GM21528 (cell line): ENCODE results near the gene OR4S2.

Experiments used
- ATAC-seq: cut with Tn5 transposase; IDR thresholded peaks from one replicate; pipeline ENCODE4 v1.9.1; 2021; ENCODE audit warnings: mild to moderate bottlenecking, moderate library complexity; ENCODE audit not compliant: unreplicated experiment, low FRiP score

OR4S2 gene

GRCh38 chr11:55648027-55648426, at the start of gene OR4S2:
TSS of gene OR4S2 (plus strand) at chr11:55648327. CDS start at chr11:55650904, 2,577 bp downstream.
- no peak for ATAC-seq

DNA sequence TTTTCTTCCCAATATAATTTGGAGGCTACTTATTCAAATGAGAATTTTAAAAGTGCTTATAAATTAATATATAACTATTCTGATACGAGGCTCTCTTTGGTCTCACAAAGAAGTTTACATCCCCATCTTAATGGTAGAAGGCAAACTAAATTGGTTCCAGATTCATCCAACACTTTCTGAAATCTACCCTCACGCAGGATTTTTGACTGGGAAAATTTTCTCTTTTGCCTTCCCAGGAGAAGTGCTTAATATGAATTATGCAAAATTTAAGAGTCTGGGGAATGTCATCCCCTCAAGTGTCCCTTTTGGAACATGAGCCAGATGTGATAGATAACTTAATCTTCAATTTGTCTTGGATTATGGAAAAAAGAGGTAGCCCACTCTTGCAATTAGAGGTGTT, 40.6 kb upstream of the OR4S2 start, which contains the start of gene OR4C11:
OR4C11 (minus strand) TSS at position 101 of the 400 bp plus-strand sequence. CDS start 3,272 bp downstream, outside the sequence.
- no peak for ATAC-seq

- ATAC-seq = no peak
Observed at GRCh38 chr11:55624531-55624930, 23.6 kb upstream of the OR4S2 start.

DNA sequence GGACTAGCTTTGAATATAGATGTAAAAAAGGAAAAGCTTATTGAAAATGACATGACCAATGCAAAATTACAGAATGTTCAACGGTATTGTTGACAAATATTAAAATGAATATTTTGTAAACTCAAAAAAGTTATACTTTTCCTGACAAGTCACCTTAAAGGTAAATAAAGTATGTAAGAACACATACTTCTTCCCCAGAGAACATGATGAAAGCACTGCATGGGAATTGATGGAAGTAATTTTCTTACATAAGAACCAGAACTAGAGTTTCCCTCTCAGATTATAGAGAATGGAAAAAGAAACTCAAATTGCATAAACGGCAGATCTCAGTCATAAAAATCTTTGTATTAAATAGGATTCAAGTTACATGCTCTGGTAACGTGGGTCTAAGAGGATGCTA, 13.3 kb upstream of the OR4S2 start, which contains the start of gene OR4P4:
OR4P4 (plus strand) TSS at position 301 of the 400 bp plus-strand sequence.
- ATAC-seq = no peak

DNA sequence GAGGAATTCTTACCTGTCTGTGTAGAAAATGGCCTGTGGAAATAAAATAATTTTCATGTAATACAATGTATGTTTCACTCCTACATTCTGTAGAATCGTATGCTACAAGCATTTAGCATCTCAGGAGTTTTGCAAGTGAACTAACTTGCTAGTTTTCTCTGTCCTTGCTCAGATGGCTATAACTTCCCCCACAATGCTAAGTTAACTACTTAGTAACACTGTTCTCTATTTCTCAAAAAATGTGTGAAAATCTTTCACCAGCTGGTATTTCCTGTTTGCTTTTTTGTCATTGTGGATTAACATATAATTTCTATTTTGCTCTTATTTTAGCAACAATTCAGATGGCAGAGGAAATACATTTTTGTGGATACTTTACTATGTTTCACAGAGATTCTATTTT, 4.4 kb downstream of the OR4S2 start:
- no peak for ATAC-seq

DNA sequence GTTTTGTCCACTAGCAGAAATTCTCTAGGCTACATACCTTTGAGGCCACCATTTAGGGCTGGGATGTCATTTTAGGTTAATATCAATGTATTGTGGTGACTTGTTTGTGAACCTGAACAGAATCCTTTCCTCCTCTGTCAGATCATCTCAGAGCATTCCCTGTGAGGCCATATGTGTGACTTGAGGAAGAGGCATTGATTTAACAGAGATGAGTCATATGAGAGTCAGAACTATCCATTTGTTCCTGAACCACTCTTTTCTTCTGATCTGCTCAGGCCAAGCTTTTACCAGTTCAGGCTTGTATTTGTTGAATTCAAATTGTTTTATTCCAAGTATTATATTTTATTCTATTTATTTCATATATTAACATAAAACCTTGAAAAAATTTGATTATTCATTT, 7.0 kb downstream of the OR4S2 start:
- no peak for ATAC-seq

DNA sequence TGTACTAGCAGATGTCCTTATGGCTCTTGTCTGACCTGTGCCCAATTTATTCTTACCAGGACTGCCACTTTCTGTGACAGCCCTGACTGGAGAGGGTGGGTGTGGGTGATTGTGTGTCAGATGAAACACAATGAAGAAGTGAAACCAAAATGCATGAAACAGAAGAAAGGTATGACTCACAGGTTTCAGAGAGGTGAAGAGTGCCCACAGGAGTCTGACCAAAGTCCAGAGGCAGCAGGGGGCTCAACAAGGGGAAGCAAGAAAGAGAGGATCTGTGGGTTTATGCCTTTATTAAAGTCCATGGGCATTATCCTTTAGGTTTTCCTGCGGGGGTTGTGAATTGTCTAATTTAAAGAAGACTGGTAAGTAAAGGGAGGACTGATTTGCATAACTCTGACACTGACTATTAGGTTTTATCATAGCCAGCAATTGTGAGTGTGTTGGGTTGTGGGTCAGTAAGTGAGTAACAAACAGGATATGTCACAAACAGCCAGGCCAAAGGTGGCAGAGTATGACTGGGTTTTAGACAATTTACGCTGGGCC, 10.0 kb downstream of the OR4S2 start:
- ATAC-seq = peak; percentile 97

DNA sequence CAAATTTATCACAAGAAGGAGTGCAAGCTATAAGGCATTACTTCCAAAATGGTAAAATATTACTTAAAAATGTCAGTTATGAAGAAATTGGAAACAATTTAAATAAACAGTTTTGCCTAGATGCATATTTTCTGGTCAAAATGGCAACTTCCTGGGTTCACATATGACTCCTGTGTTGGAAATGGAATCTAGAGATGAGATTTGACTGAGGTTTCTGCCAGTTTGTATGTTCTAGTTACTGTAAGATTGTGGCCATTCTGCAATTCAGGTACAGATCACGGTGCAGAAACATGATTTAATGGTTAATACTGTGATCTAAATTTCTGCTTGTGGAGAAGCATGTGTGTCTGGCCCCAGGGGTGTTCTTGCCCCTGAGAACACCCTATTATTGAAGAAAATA, 10.5 kb downstream of the OR4S2 start:
- ATAC-seq = peak; percentile 34

- no peak for ATAC-seq
Observed at GRCh38 chr11:55661901-55662300, 13.8 kb downstream of the OR4S2 start, which contains the start of gene OR4C6. TSS of gene OR4C6 (plus strand) at chr11:55662201. CDS start at chr11:55665167, 2,966 bp downstream.

- no peak for ATAC-seq
Observed at GRCh38 chr11:55669376-55669775, 21.2 kb downstream of the OR4S2 start.

- ATAC-seq = no peak
Observed at GRCh38 chr11:55673860-55674259, 25.7 kb downstream of the OR4S2 start.

- peak; percentile 79 for ATAC-seq
Observed at GRCh38 chr11:55697817-55698216, 49.7 kb downstream of the OR4S2 start.

GRCh38 chr11:55701429-55701828, 53.3 kb downstream of the OR4S2 start:
- no peak for ATAC-seq
